GM10266 (cell line): ENCODE data around the gene SOX5.

ENCODE experiments used
- DNase-seq: peaks from one replicate; pipeline ENCODE4 v3.0.0; 2012; ENCODE audit errors: extremely low spot score
- TF ChIP-seq, protein P1 (sequence below): IDR thresholded peaks from 2 replicates; pipeline ENCODE4 v1.5.1; 2012; ENCODE audit warnings: mild to moderate bottlenecking, low read depth; ENCODE audit not compliant: control insufficient read depth, insufficient read depth; ENCODE audit errors: missing control alignments

SOX5 gene

DNA sequence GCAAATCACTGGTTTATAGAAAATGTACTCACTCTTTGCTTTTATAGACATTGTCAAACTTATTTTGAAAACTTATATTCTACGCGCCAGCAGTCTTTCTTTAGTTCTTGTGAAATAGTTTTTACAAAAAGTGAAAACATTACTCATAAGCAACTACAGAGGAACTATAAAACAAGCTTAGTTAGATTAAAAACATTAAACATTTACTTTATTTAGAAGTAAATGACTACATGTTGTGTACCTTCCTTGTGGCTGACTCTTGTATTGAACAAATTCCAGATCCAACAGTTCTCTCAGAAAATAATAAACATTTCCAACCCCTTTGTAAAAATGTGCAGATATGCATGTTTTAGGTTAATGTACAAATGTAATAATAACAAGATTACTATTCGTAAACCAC lies 198.5 kb downstream of the SOX5 start:
- TF ChIP-seq, protein P1, sequence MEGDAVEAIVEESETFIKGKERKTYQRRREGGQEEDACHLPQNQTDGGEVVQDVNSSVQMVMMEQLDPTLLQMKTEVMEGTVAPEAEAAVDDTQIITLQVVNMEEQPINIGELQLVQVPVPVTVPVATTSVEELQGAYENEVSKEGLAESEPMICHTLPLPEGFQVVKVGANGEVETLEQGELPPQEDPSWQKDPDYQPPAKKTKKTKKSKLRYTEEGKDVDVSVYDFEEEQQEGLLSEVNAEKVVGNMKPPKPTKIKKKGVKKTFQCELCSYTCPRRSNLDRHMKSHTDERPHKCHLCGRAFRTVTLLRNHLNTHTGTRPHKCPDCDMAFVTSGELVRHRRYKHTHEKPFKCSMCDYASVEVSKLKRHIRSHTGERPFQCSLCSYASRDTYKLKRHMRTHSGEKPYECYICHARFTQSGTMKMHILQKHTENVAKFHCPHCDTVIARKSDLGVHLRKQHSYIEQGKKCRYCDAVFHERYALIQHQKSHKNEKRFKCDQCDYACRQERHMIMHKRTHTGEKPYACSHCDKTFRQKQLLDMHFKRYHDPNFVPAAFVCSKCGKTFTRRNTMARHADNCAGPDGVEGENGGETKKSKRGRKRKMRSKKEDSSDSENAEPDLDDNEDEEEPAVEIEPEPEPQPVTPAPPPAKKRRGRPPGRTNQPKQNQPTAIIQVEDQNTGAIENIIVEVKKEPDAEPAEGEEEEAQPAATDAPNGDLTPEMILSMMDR, result no peak
- no peak for DNase-seq

DNA sequence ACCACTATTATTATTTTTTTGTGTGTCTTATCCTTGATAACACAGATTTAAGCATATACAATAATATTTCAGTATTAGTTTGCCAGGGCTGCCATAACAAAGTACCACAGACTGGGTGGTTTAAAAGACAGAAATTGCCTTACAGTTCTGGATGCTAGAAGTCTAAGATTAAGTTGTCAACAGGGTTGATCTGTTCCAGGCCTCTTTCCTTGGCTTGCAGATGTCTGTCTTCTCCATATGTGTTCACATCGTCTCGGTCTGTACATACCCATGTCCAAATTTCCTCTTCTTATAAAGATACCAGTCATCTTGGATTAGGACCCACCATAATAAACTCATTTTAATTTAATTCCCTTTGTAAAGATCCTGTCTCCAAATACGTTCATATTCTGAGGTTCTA lies 204.8 kb downstream of the SOX5 start:
- no peak for DNase-seq
- TF ChIP-seq, protein P1, result no peak

DNA sequence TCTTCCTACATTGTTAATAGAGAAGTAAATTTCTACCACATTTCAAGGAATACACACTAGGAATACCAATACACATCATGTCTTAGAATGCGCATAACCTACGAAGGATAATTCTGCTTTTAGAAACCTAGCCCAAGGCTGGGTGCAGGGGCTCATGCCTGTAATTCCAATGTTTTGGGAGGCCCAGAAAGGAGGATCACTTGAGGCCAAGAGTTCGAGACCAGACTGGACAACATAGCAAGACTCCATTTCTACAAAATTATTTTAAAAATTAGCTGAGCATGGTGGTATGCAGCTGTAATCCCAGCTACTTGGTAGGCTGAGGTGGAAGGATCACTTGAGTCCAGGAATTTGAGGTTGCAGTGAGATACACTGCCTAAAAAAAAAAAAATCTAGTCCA lies 206.9 kb downstream of the SOX5 start:
- no peak for DNase-seq

DNA sequence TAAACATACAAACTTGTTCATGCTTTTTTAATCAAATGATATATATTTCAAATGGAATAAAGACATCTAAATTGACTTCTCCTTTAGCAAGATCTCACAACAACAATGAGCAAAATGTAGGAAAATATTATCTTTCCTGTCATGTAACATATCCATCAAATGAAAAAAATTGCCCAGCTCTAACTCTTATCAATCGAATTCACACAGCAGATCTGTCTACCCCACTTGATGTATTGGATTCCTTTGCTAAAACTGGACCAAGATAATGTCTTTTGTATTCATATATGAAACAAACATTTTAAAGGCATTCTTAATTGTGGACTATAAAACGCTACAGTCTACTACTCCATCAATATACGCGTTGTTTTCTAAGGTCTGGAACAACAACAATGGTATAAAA lies 218.0 kb downstream of the SOX5 start:
- TF ChIP-seq, protein P1, result no peak
- no peak for DNase-seq

More for the DNA sequence above, 206.9 kb downstream of the SOX5 start:
- TF ChIP-seq, protein P1, result no peak

DNA sequence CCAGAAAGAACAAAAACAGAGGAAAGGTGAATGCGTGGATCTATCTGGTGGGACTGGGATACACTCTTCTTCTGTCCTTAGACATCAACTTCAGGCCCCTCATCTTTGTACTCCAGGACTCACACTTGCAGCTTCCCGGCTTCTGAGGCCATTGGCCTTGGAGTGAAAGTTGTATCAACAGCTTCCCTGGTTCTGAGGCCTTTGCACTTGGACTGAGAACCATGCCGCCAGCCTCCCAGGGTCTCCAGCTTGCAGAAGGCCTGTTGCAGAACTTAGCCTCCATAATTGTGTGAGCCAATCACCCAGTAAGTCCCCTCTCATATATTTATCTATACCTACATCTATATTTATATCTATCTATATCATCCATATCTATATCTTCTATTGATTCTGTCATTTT lies 218.4 kb downstream of the SOX5 start:
- DNase-seq, result no peak

DNA sequence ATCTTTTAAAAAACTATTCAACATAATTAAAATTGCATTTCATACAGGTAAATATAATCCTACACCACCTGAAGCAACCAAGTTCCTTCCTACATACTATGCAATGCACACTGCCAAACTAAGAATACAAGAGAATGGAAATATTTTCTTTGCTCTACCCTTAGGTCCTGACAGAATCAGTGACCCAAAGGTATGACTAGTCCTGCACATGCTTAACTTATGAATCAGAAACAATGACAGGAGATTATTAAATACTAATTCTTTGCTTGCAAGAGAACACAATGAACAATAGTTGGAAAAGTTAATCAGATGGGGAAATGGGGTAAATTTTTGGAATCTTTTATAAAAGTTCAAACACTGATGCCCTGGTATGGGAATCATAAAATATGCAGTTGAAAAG lies 220.1 kb downstream of the SOX5 start:
- DNase-seq, result no peak
- TF ChIP-seq, protein P1, result no peak

More for the DNA sequence above, 218.4 kb downstream of the SOX5 start:
- TF ChIP-seq, protein P1, result no peak

DNA sequence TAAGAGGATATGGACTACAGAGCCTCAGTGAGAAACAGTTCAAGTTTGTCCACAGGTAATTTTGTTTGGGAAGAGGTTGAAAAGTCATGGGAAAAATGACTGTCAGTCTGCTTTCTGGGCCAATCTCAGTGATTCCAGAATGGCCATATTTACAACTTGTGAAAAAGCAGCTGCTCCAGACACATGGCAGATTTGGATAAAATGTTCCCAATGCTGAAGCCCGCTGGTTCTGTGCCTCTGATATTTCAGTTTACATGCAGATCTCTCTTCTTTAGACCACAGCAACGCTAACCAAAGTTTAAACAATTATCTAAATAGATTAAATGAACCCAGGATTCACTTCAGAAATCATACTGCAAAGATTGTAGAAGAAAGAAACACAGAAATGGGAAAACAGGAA lies 222.8 kb downstream of the SOX5 start:
- TF ChIP-seq, protein P1, result no peak
- DNase-seq, result no peak
